Hepatocyte (in vitro differentiated cells): ENCODE data around the gene ASIC2.

Experiments
- EZH2 ChIP-seq: fragments of 200-600 bp; sonication (generic); IDR thresholded peaks from 2 replicates; pipeline ENCODE4 v1.6.1; 2016; ENCODE audit warnings: antibody characterized with exemption, mild to moderate bottlenecking, borderline replicate concordance
- EZH2phosphoT487 ChIP-seq: fragments of 200-600 bp; sonication (generic); IDR thresholded peaks from one replicate; pipeline ENCODE4 v1.6.1; 2018; ENCODE audit warnings: antibody characterized with exemption, mild to moderate bottlenecking, low read depth, moderate library complexity; ENCODE audit not compliant: unreplicated experiment, severe bottlenecking
- TF ChIP-seq, protein P1 (sequence below): fragments of 200-600 bp; sonication (generic); IDR thresholded peaks from 2 replicates; pipeline ENCODE4 v1.5.1; 2016; ENCODE audit warnings: antibody characterized with exemption, mild to moderate bottlenecking; ENCODE audit not compliant: poor library complexity

DNA sequence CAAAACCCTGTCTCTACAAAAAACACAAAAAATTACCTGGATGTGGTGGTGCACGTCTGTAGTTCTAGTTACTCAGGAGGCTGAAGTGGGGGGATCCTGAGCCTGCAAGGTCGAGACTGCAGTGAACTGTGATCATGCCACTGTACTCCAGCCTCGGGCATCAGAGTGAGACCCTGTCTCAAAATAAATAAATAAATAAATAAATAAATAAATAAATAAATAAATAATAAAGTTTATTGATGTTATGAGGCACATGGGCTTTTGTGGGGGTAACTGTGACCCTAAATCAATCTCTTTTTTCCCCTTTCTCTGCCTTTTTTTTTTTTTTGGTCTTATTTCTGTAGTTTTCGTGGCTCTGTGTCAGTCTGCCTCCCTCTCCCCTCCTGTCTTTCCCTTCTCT lies 4.5 kb upstream of the ASIC2 start:
- TF ChIP-seq, protein P1, sequence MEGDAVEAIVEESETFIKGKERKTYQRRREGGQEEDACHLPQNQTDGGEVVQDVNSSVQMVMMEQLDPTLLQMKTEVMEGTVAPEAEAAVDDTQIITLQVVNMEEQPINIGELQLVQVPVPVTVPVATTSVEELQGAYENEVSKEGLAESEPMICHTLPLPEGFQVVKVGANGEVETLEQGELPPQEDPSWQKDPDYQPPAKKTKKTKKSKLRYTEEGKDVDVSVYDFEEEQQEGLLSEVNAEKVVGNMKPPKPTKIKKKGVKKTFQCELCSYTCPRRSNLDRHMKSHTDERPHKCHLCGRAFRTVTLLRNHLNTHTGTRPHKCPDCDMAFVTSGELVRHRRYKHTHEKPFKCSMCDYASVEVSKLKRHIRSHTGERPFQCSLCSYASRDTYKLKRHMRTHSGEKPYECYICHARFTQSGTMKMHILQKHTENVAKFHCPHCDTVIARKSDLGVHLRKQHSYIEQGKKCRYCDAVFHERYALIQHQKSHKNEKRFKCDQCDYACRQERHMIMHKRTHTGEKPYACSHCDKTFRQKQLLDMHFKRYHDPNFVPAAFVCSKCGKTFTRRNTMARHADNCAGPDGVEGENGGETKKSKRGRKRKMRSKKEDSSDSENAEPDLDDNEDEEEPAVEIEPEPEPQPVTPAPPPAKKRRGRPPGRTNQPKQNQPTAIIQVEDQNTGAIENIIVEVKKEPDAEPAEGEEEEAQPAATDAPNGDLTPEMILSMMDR: no peak
- no peak for TF ChIP-seq EZH2
- no peak for TF ChIP-seq EZH2phosphoT487
